Neuronal stem cell (in vitro differentiated cells): ENCODE data around the gene LDLRAD1.
"Not testable (repeated sequence)": the region's sequence is repeated elsewhere in the genome, so short reads cannot be mapped to it uniquely, and the experiment has no call there.

ENCODE experiments used
- DNase-seq: peaks from one replicate; pipeline ENCODE4 v3.0.0-alpha.2; 2013; ENCODE audit warnings: low spot score
- H2AFZ ChIP-seq: one replicate; pipeline ENCODE4 v1.6.1; 2013; ENCODE audit warnings: mild to moderate bottlenecking, low read length, inconsistent platforms
- H2AK5ac ChIP-seq: 2 replicates; pipeline ENCODE4 v1.6.1; 2013; ENCODE audit warnings: low read depth, mild to moderate bottlenecking, inconsistent platforms, low read length, moderate library complexity, mixed read lengths
- H2BK120ac ChIP-seq: 2 replicates; pipeline ENCODE4 v1.6.1; 2013; ENCODE audit warnings: low read depth, mild to moderate bottlenecking, inconsistent platforms, low read length, moderate library complexity, mixed read lengths
- H2BK12ac ChIP-seq: one replicate; pipeline ENCODE4 v1.6.1; 2013; ENCODE audit warnings: low read length, inconsistent platforms
- H2BK15ac ChIP-seq: 2 replicates; pipeline ENCODE4 v1.6.1; 2013; ENCODE audit warnings: mild to moderate bottlenecking, low read length, inconsistent platforms, mixed read lengths
- H2BK5ac ChIP-seq: one replicate; pipeline ENCODE4 v1.6.1; 2013; ENCODE audit warnings: inconsistent platforms, mild to moderate bottlenecking, low read length, moderate library complexity
- H3K14ac ChIP-seq: one replicate; pipeline ENCODE4 v1.6.1; 2013; ENCODE audit warnings: low read length, inconsistent platforms
- H3K18ac ChIP-seq: 2 replicates; pipeline ENCODE4 v1.6.1; 2013; ENCODE audit warnings: low read length, inconsistent platforms
- H3K23ac ChIP-seq: 2 replicates; pipeline ENCODE4 v1.6.1; 2013; ENCODE audit warnings: low read depth, mild to moderate bottlenecking, mixed read lengths, low read length, inconsistent platforms; ENCODE audit not compliant: poor library complexity
- H3K27ac ChIP-seq: replicated peaks from 3 replicates; pipeline ENCODE4 v1.5.1; 2013; ENCODE audit warnings: low read length, inconsistent platforms
- H3K27me3 ChIP-seq, 3 experiments: 2 replicates each; pipeline ENCODE4 v1.6.1; 2013; ENCODE audit warnings: low read length in 3 of 3, mild to moderate bottlenecking in 2 of 3, inconsistent platforms in 1 of 3, low read depth in 1 of 3, mixed read lengths in 1 of 3, moderate library complexity in 1 of 3; ENCODE audit not compliant: control insufficient read depth in 3 of 3, insufficient read depth in 3 of 3
- H3K36me3 ChIP-seq, 2 donors: replicated peaks in 1 of 2; 2 replicates each; pipeline ENCODE4 v1.6.1; 2013; ENCODE audit warnings: low read length in 2 of 2; ENCODE audit not compliant: control insufficient read depth in 2 of 2, insufficient read depth in 2 of 2
- H3K4ac ChIP-seq: 2 replicates; pipeline ENCODE4 v1.6.1; 2013; ENCODE audit warnings: inconsistent platforms, mild to moderate bottlenecking, low read length, moderate library complexity
- H3K4me1 ChIP-seq, 2 donors: 1 replicate in 1 of 2; 2 replicates in 1 of 2; pipeline ENCODE4 v1.6.1; 2013; ENCODE audit warnings: low read length in 2 of 2, low read depth in 1 of 2; ENCODE audit not compliant: control insufficient read depth in 2 of 2, insufficient read depth in 1 of 2
- H3K4me2 ChIP-seq: one replicate; pipeline ENCODE4 v1.6.1; 2013; ENCODE audit warnings: mild to moderate bottlenecking, low read length, inconsistent platforms; ENCODE audit not compliant: insufficient read depth, poor library complexity, severe bottlenecking
- H3K4me3 ChIP-seq, 2 donors: 2 replicates each; pipeline ENCODE4 v1.5.1; 2013; ENCODE audit warnings: low read length in 2 of 2, mild to moderate bottlenecking in 2 of 2, inconsistent platforms in 1 of 2, moderate library complexity in 1 of 2
- H3K79me1 ChIP-seq: one replicate; pipeline ENCODE4 v1.6.1; 2013; ENCODE audit warnings: low read depth, mild to moderate bottlenecking, inconsistent platforms, low read length, moderate library complexity
- H3K9ac ChIP-seq: one replicate; pipeline ENCODE4 v1.6.1; 2013; ENCODE audit warnings: mild to moderate bottlenecking, low read depth, low read length, inconsistent platforms; ENCODE audit not compliant: poor library complexity
- H3K9me3 ChIP-seq, 2 donors: replicated peaks in 1 of 2; 2 replicates each; pipeline versions ENCODE3 to v1.6.1; 2013; ENCODE audit warnings: low read length in 2 of 2, mild to moderate bottlenecking in 2 of 2, inconsistent platforms in 1 of 2, low read depth in 1 of 2, mixed read lengths in 1 of 2, moderate library complexity in 1 of 2; ENCODE audit not compliant: control insufficient read depth in 2 of 2, insufficient read depth in 1 of 2
- H4K8ac ChIP-seq: one replicate; pipeline ENCODE4 v1.6.1; 2013; ENCODE audit warnings: low read depth, mild to moderate bottlenecking, inconsistent platforms, low read length, moderate library complexity
- H4K91ac ChIP-seq: one replicate; pipeline ENCODE4 v1.6.1; 2013; ENCODE audit warnings: low read length, low read depth, mild to moderate bottlenecking, inconsistent platforms; ENCODE audit not compliant: poor library complexity
- WGBS, 2 donors: extraction: QIAGEN DNeasy Blood & Tissue Kit; methylation state at CpG; one replicate each; pipeline ENCODE4 v1.1.7; 2013; ENCODE audit warnings: missing lambda C conversion rate in 2 of 2, mixed read lengths in 1 of 2; ENCODE audit not compliant: insufficient read length in 2 of 2, insufficient replicate concordance in 1 of 2; ENCODE audit errors: extremely low coverage in 2 of 2; 5-methylcytosine and 5-hydroxymethylcytosine counted together

LDLRAD1 gene

GRCh38 chr1:53971718-53972117 lies 46.3 kb downstream of the LDLRAD1 start:
- DNase-seq, result no peak
- no peak overlapping the region for H2BK12ac ChIP-seq
- H3K4me2 ChIP-seq, result no peak overlapping the region
- H2BK15ac ChIP-seq, result no peak overlapping the region
- no peak overlapping the region for H3K23ac ChIP-seq
- H3K27me3 ChIP-seq, result no peaks in the 10 kb centered on the region
- H3K4ac ChIP-seq, result no peak overlapping the region
- no peak overlapping the region for H4K91ac ChIP-seq
- H3K27ac ChIP-seq, result no peak overlapping the region
- H2BK120ac ChIP-seq, result no peak overlapping the region
- H3K36me3 ChIP-seq, result peaks cover 5 to 60% of the 10 kb centered on the region in 2 donors
- H2BK5ac ChIP-seq, result no peak overlapping the region
- no peak overlapping the region for H3K4me3 ChIP-seq
- no peak overlapping the region for H4K8ac ChIP-seq
- H3K14ac ChIP-seq, result no peak overlapping the region
- H2AFZ ChIP-seq, result no peak overlapping the region
- no peaks in the 10 kb centered on the region for H3K4me1 ChIP-seq
- H3K9me3 ChIP-seq, result no peaks in the 10 kb centered on the region
- H3K9ac ChIP-seq, result no peak overlapping the region
- WGBS, 2 donors, result no CpG with 5 or more reads among the region's 2 CpGs
- no peak overlapping the region for H2AK5ac ChIP-seq
- no peaks in the 10 kb centered on the region for H3K79me1 ChIP-seq
- no peak overlapping the region for H3K18ac ChIP-seq

GRCh38 chr1:53969323-53969722 lies 48.7 kb downstream of the LDLRAD1 start:
- H2BK120ac ChIP-seq, H2BK5ac ChIP-seq, H3K9ac ChIP-seq, H2BK15ac ChIP-seq, H3K4ac ChIP-seq, H3K14ac ChIP-seq, H3K4me3 ChIP-seq, H3K79me1 ChIP-seq, H3K4me1 ChIP-seq, H3K18ac ChIP-seq, H4K91ac ChIP-seq, H2AFZ ChIP-seq, H3K4me2 ChIP-seq, H2AK5ac ChIP-seq, H2BK12ac ChIP-seq, H3K23ac ChIP-seq, H3K9me3 ChIP-seq, H4K8ac ChIP-seq, DNase-seq, H3K27me3 ChIP-seq, H3K27ac ChIP-seq: not testable (repeated sequence)
- WGBS, 2 donors, result no CpG with 5 or more reads among the region's 2 CpGs
- peaks cover 5 to 71% of the 10 kb centered on the region in 2 donors for H3K36me3 ChIP-seq

- Histone ChIP-seq H3K9me3 (no peaks in the 10 kb centered on the region), H3K4me2 (no peak overlapping the region), H2AFZ (no peak overlapping the region), H2AK5ac (no peak overlapping the region), H2BK120ac (no peak overlapping the region), H3K79me1 (no peaks in the 10 kb centered on the region), H3K4me1 (peaks cover 0 to 2% of the 10 kb centered on the region in 2 donors), H2BK5ac (no peak overlapping the region), H3K4ac (no peak overlapping the region), H2BK12ac (no peak overlapping the region), H3K14ac (no peak overlapping the region), H4K91ac (no peak overlapping the region), H3K4me3 (no peak overlapping the region), H3K18ac (no peak overlapping the region), H3K23ac (no peak overlapping the region), H3K9ac (no peak overlapping the region), H3K27me3 (no peaks in the 10 kb centered on the region), H3K27ac (no peak overlapping the region), H3K36me3 (peaks cover 15 to 80% of the 10 kb centered on the region in 2 donors), H2BK15ac (no peak overlapping the region), H4K8ac (no peak overlapping the region)
- DNase-seq, result no peak
- no CpG with 5 or more reads among the region's 2 CpGs for WGBS, 2 donors
Observed at GRCh38 chr1:53968125-53968513, 49.9 kb downstream of the LDLRAD1 start.

GRCh38 chr1:53967409-53968124 lies 50.4 kb downstream of the LDLRAD1 start:
- no peaks in the 10 kb centered on the region for H3K9me3 ChIP-seq
- no peaks in the 10 kb centered on the region for H3K27me3 ChIP-seq
- no peak overlapping the region for H2AK5ac ChIP-seq
- no peak overlapping the region for H3K23ac ChIP-seq
- no peak overlapping the region for H2BK15ac ChIP-seq
- H2BK5ac ChIP-seq, result no peak overlapping the region
- no peak overlapping the region for H4K8ac ChIP-seq
- no peak overlapping the region for H3K4me2 ChIP-seq
- peaks cover 0 to 2% of the 10 kb centered on the region in 2 donors for H3K4me1 ChIP-seq
- no peak overlapping the region for H2BK12ac ChIP-seq
- peak overlapping the region; percentile 30 for H3K9ac ChIP-seq
- H3K14ac ChIP-seq, result no peak overlapping the region
- no peak overlapping the region for H2AFZ ChIP-seq
- peak overlapping the region; percentile 15 for H3K4ac ChIP-seq
- H3K36me3 ChIP-seq, result peaks cover 18 to 82% of the 10 kb centered on the region in 2 donors
- no peak overlapping the region for H3K18ac ChIP-seq
- no CpG with 5 or more reads among the region's 7 CpGs for WGBS, 2 donors
- H2BK120ac ChIP-seq, result no peak overlapping the region
- no peak overlapping the region for H3K4me3 ChIP-seq
- H3K27ac ChIP-seq, result no peak overlapping the region
- H4K91ac ChIP-seq, result no peak overlapping the region
- DNase-seq, result no peak
- H3K79me1 ChIP-seq, result no peaks in the 10 kb centered on the region
